Hepatic stellate cell (primary cell): Measurements from ENCODE around the gene TOGARAM2.

ENCODE experiments used
- DNase-seq: peaks from one replicate; pipeline ENCODE4 v3.0.0; 2011; ENCODE audit warnings: low spot score

The TOGARAM2 gene

DNA sequence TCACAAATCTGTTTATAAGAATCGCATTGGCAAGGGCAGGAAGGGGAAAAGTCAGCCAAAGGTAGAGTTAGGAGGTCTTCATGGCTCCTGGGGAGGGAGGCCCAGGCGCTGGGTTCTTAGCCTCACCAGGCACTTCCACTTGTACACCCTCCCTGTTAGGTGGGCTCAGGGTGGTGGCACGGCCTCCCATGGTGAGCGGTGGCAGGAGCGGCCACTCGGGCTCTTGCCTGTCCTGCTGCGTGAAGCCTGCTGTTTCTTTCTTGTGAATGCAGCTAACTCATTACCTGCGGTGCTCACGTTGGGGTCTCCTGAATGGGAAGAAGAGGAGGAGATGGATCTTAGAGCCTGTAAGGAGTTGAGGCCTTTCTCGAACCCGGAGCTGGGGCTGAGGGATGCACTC, 40.8 kb downstream of the TOGARAM2 start:
- no peak for DNase-seq

- DNase-seq = no peak
Measured at GRCh38 chr2:29022679-29023078, 41.6 kb downstream of the TOGARAM2 start.

DNA sequence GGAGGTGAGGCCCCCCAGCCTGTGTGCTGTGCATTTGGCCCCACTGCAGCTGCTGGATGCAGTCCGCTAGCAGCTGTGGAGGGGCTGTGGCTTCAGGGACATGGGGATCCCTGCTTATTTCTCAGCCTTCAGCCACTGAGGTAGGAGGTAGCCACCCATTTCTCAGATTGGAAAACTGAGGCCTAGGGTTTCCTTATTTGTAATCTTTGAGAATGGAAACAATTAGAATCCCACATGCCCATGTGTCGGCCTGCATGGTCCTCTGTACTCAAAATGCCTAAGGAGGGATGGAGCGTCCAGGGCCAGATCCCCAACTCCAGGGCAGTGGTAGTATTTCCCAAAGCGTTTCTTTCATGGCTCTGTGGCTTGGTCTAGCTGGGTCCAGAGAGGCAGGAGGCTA, 42.1 kb downstream of the TOGARAM2 start:
- DNase-seq = no peak

DNA sequence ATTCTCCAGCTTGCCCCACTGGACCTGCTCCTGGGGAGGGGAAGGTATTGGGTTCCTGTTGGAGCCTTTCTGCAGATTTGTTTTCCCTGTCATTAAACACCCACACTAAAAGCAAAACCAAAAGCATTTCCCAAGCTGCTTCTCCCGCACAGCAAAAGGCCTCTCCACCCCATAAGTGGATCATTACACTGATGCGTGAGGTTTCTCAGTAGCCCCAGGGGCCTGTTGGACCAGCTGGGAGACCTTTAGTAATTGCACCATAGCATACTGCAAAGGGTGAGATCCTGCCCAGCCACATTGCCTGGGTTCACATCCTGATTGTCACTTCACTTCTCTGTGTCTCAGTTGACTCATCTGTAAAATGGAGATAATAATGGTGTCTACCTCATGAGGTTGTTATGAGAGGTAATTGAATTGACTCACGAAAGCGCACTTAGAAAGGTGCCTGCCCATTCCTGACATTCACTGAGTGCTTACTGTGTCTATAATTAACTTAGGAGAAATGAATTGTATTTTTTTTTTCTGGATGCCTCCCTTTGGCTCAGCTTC, 43.9 kb downstream of the TOGARAM2 start:
- DNase-seq = no peak

- DNase-seq = no peak
Measured at GRCh38 chr2:29025711-29026110, 44.6 kb downstream of the TOGARAM2 start.

- DNase-seq = no peak
Measured at GRCh38 chr2:29031046-29031445, 49.9 kb downstream of the TOGARAM2 start.

DNA sequence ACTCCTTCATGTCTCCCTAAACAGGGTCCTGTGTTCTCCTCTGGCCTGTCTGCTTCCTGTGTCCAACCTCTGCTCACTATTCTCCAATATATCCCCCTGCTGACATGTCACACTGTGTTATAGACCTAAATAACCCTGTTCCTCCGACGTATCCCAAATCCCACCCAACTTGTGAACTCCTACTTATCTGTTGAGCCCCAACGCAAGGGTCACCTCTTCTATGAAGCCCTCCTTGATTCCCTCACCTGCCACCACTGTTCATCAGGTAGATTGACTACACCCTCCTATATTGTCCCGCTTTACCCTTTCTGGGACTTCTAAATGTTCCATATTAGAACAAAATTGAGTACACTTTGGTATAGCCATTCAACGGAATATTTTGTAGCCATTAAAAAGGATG, 51.1 kb downstream of the TOGARAM2 start:
- DNase-seq = no peak

DNA sequence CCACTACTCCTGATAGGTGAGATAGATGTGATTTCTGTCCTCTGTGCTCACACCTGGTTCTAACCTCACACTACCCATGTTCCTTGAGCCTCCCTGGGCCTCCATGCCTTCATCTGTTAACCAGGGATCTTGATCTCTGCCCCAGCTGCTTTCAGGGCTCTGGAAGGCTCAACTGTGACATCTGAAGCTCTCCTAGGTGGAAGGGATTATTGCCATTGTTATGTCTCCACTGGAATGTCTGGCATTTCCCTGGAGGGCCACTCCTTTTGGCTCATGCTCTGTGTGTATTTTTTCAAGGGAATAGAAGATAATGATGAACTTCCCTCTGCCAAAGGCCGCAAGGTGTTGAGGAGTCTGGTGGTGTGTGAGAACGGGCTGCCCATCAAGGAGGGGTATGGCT, 52.1 kb downstream of the TOGARAM2 start:
- DNase-seq = peak; percentile 47

DNA sequence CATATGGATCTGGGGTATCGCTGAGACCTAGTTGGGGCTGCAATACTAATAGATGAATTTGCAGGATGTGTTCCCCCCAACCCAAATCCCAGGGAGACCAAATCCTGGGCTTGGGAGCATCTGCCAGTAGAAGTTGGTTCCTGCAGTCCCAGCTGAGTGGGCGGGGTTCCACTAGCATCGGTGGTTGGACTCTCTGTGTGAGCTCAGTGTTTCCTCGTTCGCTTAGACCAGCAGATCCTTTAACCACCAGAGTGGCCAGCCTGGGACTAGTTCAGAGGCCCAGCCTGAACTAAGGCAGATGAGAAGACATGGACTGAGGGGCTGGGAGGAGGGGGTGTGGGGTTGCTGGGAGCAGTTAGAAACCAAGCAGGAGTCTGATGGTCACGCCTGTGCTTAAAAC, 52.6 kb downstream of the TOGARAM2 start:
- no peak for DNase-seq

- DNase-seq = no peak
Measured at GRCh38 chr2:29035016-29035745, 54.1 kb downstream of the TOGARAM2 start.

DNA sequence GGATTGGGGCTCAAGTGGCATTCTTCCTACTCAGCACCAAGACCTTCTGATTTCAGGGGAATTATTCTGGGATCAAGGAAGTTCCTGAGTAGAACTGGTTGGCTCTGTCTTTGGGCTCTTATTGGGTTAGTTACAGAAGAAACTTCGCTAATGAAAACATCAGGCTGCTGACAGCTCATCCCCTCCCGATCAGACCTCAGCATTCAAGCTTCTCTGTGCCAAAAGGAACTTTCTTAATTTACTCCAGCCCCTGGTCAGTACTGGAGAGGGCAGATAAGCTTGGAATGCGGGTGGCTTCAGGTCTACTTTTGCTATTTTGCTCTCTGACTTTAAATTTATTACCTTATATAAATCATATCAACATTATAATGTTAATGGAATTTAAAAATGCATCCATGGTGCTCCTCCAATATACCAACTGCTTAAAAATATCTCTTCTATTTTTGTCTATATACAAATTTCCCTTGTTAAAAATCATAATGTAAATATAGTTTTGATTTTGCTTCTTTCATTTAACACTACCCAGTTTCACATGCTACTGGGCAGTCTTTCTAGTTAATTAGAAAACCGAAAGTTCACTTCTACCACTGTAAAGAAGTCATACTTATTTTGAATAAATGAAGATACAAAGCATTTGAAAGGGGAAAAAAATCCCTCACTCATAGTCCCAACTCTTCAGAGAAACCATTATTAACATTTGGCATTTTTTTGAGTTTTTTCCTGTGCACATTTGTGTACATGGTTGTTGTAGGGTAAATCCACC, 58.8 kb downstream of the TOGARAM2 start:
- DNase-seq = no peak

DNA sequence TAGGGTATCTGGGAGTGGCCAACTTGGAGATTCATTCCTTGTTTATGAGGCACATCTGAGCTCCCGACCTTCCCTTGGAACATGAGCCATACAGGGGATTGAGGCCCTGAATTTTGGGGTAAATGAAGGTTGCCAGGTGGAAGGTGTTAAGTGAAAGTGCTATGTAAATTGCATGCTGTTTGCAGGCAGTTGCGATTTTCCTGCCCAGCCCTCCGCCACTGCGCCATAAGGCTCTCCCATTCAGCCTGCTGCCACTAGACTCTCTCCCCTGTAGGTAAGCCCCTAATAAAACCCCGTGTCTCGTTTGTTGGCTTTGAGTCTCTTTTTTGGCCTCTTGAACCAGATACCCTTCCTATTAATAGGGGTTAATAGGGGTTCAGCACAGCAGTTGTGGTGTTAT, 59.5 kb downstream of the TOGARAM2 start:
- no peak for DNase-seq

GRCh38 chr2:29041161-29041660, 60.1 kb downstream of the TOGARAM2 start:
- no peak for DNase-seq

DNA sequence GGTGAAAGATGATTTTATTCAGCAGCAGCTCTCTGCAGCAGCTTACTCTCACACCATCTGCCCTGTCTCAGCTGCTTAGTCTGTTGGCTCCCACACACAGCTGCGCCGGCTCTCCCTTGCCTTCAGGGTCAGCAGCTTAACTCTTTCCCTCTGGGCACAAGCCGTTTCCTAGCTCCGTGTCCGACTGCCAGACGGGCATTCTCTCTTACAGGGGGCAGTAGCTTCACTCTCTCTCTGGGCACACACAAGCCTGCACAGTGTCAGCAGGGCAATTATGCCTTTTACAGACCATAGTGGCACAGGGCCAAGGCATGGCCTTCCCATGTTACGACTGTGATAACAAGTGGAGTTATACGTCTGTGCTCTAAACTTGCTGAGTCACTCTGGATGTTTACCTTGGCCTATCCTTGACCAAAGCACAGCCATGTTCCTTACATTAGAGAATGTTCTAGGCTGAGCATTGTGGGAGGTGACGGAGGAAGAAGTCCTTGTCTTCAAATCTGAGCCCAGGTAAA, 61.5 kb downstream of the TOGARAM2 start:
- no peak for DNase-seq

- DNase-seq = no peak
Measured at GRCh38 chr2:29044459-29044858, 63.4 kb downstream of the TOGARAM2 start.

- DNase-seq = no peak
Measured at GRCh38 chr2:29046321-29046720, 65.2 kb downstream of the TOGARAM2 start.

DNA sequence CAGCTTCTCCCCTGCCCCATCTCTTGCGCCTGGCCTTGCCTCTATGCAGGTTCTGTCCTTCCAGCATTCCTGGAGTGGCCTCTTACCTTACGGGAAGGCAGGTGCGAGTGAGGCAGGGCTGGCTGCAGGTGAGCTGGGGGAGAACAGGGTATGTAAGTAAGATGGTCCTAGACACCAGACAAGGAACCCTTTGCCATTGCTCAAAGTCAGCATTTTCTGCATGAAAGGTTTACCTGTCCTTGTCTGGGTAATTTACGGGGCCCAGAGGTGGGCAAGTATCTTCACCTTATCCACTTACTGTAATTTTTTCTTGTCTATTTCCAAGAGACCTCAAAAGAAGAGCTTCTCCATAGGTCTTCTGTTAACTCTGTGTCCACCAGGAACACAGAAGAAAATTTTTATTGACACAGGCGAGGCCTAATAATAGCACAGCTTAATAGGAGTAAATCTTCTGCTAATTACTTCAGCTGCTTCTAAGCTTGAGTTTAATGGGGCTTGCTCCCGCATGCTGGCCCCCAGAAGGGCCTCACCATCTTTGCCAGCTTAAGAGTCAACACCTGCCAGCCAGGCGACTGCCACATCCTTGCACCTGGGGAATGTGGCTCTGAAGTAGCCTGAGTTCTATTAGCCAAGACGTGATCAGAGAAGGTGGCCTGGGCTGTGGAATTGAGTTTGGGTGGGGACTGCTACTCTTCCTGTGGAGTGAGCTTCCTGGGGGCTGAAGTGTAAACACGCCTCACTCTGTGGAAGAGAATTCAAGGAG, 66.2 kb downstream of the TOGARAM2 start:
- DNase-seq = no peak

- no peak for DNase-seq
Measured at GRCh38 chr2:29050591-29050990, 69.5 kb downstream of the TOGARAM2 start.

- DNase-seq = no peak
Measured at GRCh38 chr2:29051730-29052129, 70.6 kb downstream of the TOGARAM2 start.

GRCh38 chr2:29052807-29053206, 71.7 kb downstream of the TOGARAM2 start:
- DNase-seq = no peak

- no peak for DNase-seq
Measured at GRCh38 chr2:29053223-29053622, 72.1 kb downstream of the TOGARAM2 start.
